Endothelial cell of umbilical vein (primary cell): ENCODE measurements around the gene ALOXE3.

Experiments
- CTCF ChIP-seq, 2 donors: IDR thresholded peaks; 1 replicate in 1 of 2; 2 replicates in 1 of 2; pipeline ENCODE4 v1.5.1; 2011; ENCODE audit warnings: low read length in 2 of 2, mild to moderate bottlenecking in 2 of 2, moderate library complexity in 2 of 2, control low read depth in 1 of 2, inconsistent platforms in 1 of 2, low read depth in 1 of 2; ENCODE audit not compliant: insufficient read depth in 1 of 2; ENCODE audit errors: extremely low read depth in 1 of 2
- EZH2 ChIP-seq: IDR thresholded peaks from 2 replicates; pipeline ENCODE4 v1.6.1; 2012; ENCODE audit warnings: borderline replicate concordance, low read depth, mild to moderate bottlenecking, moderate library complexity, low read length, inconsistent platforms; ENCODE audit not compliant: severe bottlenecking
- FOS ChIP-seq: IDR thresholded peaks from 2 replicates; pipeline ENCODE4 v1.6.1; 2011; ENCODE audit warnings: mild to moderate bottlenecking, low read length, moderate library complexity, borderline replicate concordance; ENCODE audit not compliant: insufficient read depth
- JUN ChIP-seq: IDR thresholded peaks from 2 replicates; pipeline ENCODE4 v1.6.1; 2011; ENCODE audit warnings: borderline replicate concordance, low read depth; ENCODE audit not compliant: insufficient read length, insufficient read depth
- MAX ChIP-seq: IDR thresholded peaks from 2 replicates; pipeline ENCODE4 v1.6.1; 2011; ENCODE audit not compliant: insufficient read depth, insufficient read length
- MYC ChIP-seq: IDR thresholded peaks from one replicate; pipeline ENCODE4 v1.6.1; 2011; ENCODE audit warnings: mild to moderate bottlenecking, low read depth, low read length
- POLR2A ChIP-seq: IDR thresholded peaks from 2 replicates; pipeline ENCODE4 v1.6.1; 2012; ENCODE audit warnings: low read depth, mild to moderate bottlenecking, control low read depth, low read length
- POLR2AphosphoS5 ChIP-seq: IDR thresholded peaks from 2 replicates; pipeline ENCODE4 v1.6.1; 2012; ENCODE audit warnings: low read depth, mild to moderate bottlenecking, control low read depth, low read length, moderate library complexity; ENCODE audit not compliant: insufficient read depth

- TF ChIP-seq CTCF (IDR thresholded peaks at IDR 0.05; ENCODE audit: extremely low read depth in 1 of 2, insufficient read depth in 1 of 2, low read depth in 1 of 2, low read length in 2 of 2), result no peak
- TF ChIP-seq POLR2A, result no peak
- TF ChIP-seq EZH2, result no peak
- TF ChIP-seq POLR2AphosphoS5, result no peak
- no peak for TF ChIP-seq JUN
- no peak for TF ChIP-seq MYC
- no peak for TF ChIP-seq MAX
- TF ChIP-seq FOS, result no peak
Measured at GRCh38 chr17:8144401-8145231, 26.3 kb upstream of the ALOXE3 start.
